HepG2 (cell line): ENCODE measurements around the gene EZH2. TPM values are rescaled to one million over a fixed set of nuclear protein-coding genes. Genes with fewer than 3 reads are reported as not detected.

Experiments used
- ATAC-seq: fragments of 200-7000 bp; cut with Tn5 transposase; 3 replicates; pipeline ENCODE4 v1.9.1; 2020; ENCODE audit warnings: mild to moderate bottlenecking, moderate library complexity
- BruUV-seq: library from RNA; stranded (reverse); fragments of 400-500 nt; replicated peaks from 2 replicates; lab custom pipeline; 2021; lab: Mats Ljungman, UMichigan
- CTCF ChIA-PET: fragments of 300-600 bp; formaldehyde crosslinking; extraction: SDS; loops from one replicate; lab custom pipeline; 2021; ENCODE audit warnings: low total read pairs, inconsistent platforms, low intra/inter-chr PET ratio; lab: Yijun Ruan, JAX
- POLR2A ChIA-PET: fragments of 350-600 bp; sonication (Branson Sonifier 250); formaldehyde crosslinking; loops from one replicate; lab custom pipeline; 2020; ENCODE audit warnings: antibody characterized with exemption, inconsistent platforms; lab: Yijun Ruan, JAX
- DNase-seq: peaks from one replicate; pipeline ENCODE4 v3.0.0-alpha.2; 2015; ENCODE audit warnings: low spot score
- FAIRE-seq: peaks from 3 replicates; lab custom pipeline; 2011; peaks lifted over from hg19 to GRCh38; lab: Jason Lieb, UNC
- H2AFZ ChIP-seq: one replicate; pipeline ENCODE4 v1.6.1; 2011; ENCODE audit warnings: low read length, inconsistent platforms
- H3K27ac ChIP-seq: fragments of 300-600 bp; 3 replicates; pipeline ENCODE4 v1.8.0; 2011; ENCODE audit warnings: mixed run types, mild to moderate bottlenecking, mixed read lengths, low read length, inconsistent platforms; ENCODE audit not compliant: insufficient read depth; ENCODE audit errors: extremely low read length
- H3K27me3 ChIP-seq, 2 experiments: fragments of 200-600 bp in 1 of 2; 2 replicates in 1 of 2; 3 replicates in 1 of 2; pipeline versions ENCODE4 v1.6.0 to v1.8.0; 2011; ENCODE audit warnings: low read length in 2 of 2, mild to moderate bottlenecking in 2 of 2, moderate library complexity in 2 of 2, inconsistent platforms in 1 of 2; ENCODE audit not compliant: insufficient read depth in 2 of 2, control insufficient read depth in 1 of 2
- H3K36me3 ChIP-seq, 2 experiments: fragments of 200-600 bp in 1 of 2; replicated peaks in 1 of 2; 2 replicates in 1 of 2; 3 replicates in 1 of 2; pipeline versions ENCODE4 v1.5.1 to v1.8.0; 2011; ENCODE audit warnings: low read length in 2 of 2, inconsistent platforms in 1 of 2; ENCODE audit not compliant: insufficient read depth in 2 of 2, control insufficient read depth in 1 of 2
- H3K4me1 ChIP-seq: 2 replicates; pipeline ENCODE4 v1.5.1; 2012; ENCODE audit warnings: low read length, inconsistent platforms; ENCODE audit not compliant: insufficient read depth
- H3K4me2 ChIP-seq: 2 replicates; pipeline ENCODE4 v1.6.0; 2011; ENCODE audit warnings: low read depth, low read length, inconsistent platforms
- H3K4me3 ChIP-seq, 3 experiments: fragments of 200-600 bp in 1 of 3; sonication (generic), shearing (Covaris generic) in 1 of 3; replicated peaks in 1 of 3; 2 replicates each; pipeline ENCODE4 v1.5.1; 2011 to 2016; ENCODE audit warnings: low read length in 3 of 3, inconsistent platforms in 2 of 3, low read depth in 2 of 3, mild to moderate bottlenecking in 2 of 3, control low read depth in 1 of 3, mixed read lengths in 1 of 3; ENCODE audit not compliant: insufficient read depth in 1 of 3
- H3K79me2 ChIP-seq: one replicate; pipeline ENCODE4 v1.6.1; 2011; ENCODE audit warnings: low read length, inconsistent platforms; ENCODE audit not compliant: insufficient read depth
- H3K9ac ChIP-seq: 2 replicates; pipeline ENCODE4 v1.6.0; 2011; ENCODE audit warnings: mild to moderate bottlenecking, low read depth, low read length, inconsistent platforms; ENCODE audit not compliant: insufficient read depth
- H3K9me3 ChIP-seq: 2 replicates; pipeline ENCODE4 v1.5.1; 2012; ENCODE audit warnings: mild to moderate bottlenecking, low read length
- H4K20me1 ChIP-seq: 2 replicates; pipeline ENCODE4 v1.6.0; 2011; ENCODE audit warnings: inconsistent platforms, mild to moderate bottlenecking, low read length, moderate library complexity; ENCODE audit not compliant: insufficient read depth
- CBX2 ChIP-seq, 2 experiments: fragments of 200-600 bp in 1 of 2; sonication (generic); formaldehyde crosslinking in 1 of 2; IDR thresholded peaks; 2 replicates each; pipeline versions ENCODE4 v1.7.0 to v1.8.1; 2018 to 2022; ENCODE audit warnings: low read depth in 2 of 2, low read length in 1 of 2, mild to moderate bottlenecking in 1 of 2, missing genetic modification reagents in 1 of 2
- GLI4 ChIP-seq: sonication (generic); formaldehyde crosslinking; IDR thresholded peaks from 2 replicates; pipeline ENCODE4 v1.5.1; 2020; ENCODE audit warnings: missing genetic modification reagents, mild to moderate bottlenecking, moderate library complexity, borderline replicate concordance
- NFE2L1 ChIP-seq: sonication (generic); formaldehyde crosslinking; IDR thresholded peaks from 2 replicates; pipeline ENCODE4 v1.4.0; 2020; ENCODE audit warnings: missing genetic modification reagents, mild to moderate bottlenecking, borderline replicate concordance
- POLR2G ChIP-seq: fragments of 200-400 bp; formaldehyde crosslinking; IDR thresholded peaks from 2 replicates; pipeline ENCODE4 v1.6.1; 2018; ENCODE audit warnings: mild to moderate bottlenecking, low read depth, low read length, moderate library complexity
- RXRB ChIP-seq: IDR thresholded peaks from 2 replicates; pipeline ENCODE4 v1.6.1; 2016; ENCODE audit warnings: borderline replicate concordance, missing genetic modification reagents, missing compliant biosample characterization
- SKI ChIP-seq: fragments of 450-650 bp; IDR thresholded peaks from one replicate; pipeline ENCODE4 v1.6.1; 2018; ENCODE audit warnings: mild to moderate bottlenecking; ENCODE audit not compliant: partially characterized antibody
- TBP ChIP-seq: sonication (generic); formaldehyde crosslinking; IDR thresholded peaks from 2 replicates; pipeline ENCODE4 v1.5.0; 2020; ENCODE audit warnings: missing genetic modification reagents
- XBP1 ChIP-seq: sonication (generic); formaldehyde crosslinking; IDR thresholded peaks from 2 replicates; pipeline ENCODE4 v1.5.0; 2020; ENCODE audit warnings: missing genetic modification reagents
- ZNF749 ChIP-seq: sonication (generic); formaldehyde crosslinking; IDR thresholded peaks from 2 replicates; pipeline ENCODE4 v1.8.0; 2022; ENCODE audit warnings: mild to moderate bottlenecking, missing genetic modification reagents, moderate library complexity, borderline replicate concordance
- WGBS: methylation state at CpG from one replicate; pipeline ENCODE4 v1.1.6; 2017; ENCODE audit warnings: low lambda C conversion rate; 5-methylcytosine and 5-hydroxymethylcytosine counted together
- in situ Hi-C: cut with HindIII; loops from 2 replicates; pipeline ENCODE4 v1.10.0; 2017; ENCODE audit warnings: low pct_unique_long_range_greater_than_20kb; ENCODE audit not compliant: extremely low pct_ligation_motif_present
- intact Hi-C: fragments of 100-400 bp; cut with micrococcal nuclease; formaldehyde crosslinking; loops from one replicate; pipeline ENCODE4 v1.10.0; 2022; ENCODE audit not compliant: unreplicated experiment
- polyA plus RNA-seq, 8 experiments: library from polyadenylated mRNA; depleted of rRNA in 3 of 8; stranded (reverse) in 7 of 8; unstranded in 1 of 8; fragments of >200 nt; fragmentation: Illumina TruSeq in 4 of 8; extraction: Trizol in 4 of 8; gene quantifications; 2 replicates each; pipeline versions ENCODE4 v1.2.1 to v1.2.3, GENCODE V29; 2011 to 2016; ENCODE audit warnings: low read depth in 4 of 8, missing spikeins in 1 of 8, mixed read lengths in 1 of 8; ENCODE audit not compliant: insufficient read depth in 1 of 8
- total RNA-seq, 5 experiments: library from RNA; depleted of rRNA; stranded (reverse); fragments of >200 nt; fragmentation: Illumina TruSeq; extraction: Trizol; gene quantifications; 2 replicates each; pipeline ENCODE4 v1.2.3, GENCODE V29; 2016; ENCODE audit warnings: low read depth in 1 of 5
- TF ChIP-seq, protein P1 (sequence below): sonication (generic); formaldehyde crosslinking; IDR thresholded peaks from 2 replicates; pipeline ENCODE4 v1.8.0; 2022; ENCODE audit warnings: missing genetic modification reagents, mild to moderate bottlenecking, moderate library complexity, borderline replicate concordance
- TF ChIP-seq, protein P2 (sequence below): IDR thresholded peaks from 2 replicates; pipeline ENCODE4 v1.6.1; 2018; ENCODE audit warnings: missing genetic modification reagents, mild to moderate bottlenecking, missing compliant biosample characterization
- TF ChIP-seq, protein P3 (sequence below): sonication (generic); formaldehyde crosslinking; IDR thresholded peaks from 2 replicates; pipeline ENCODE4 v1.5.0; 2020; ENCODE audit warnings: missing genetic modification reagents
- TF ChIP-seq, protein P4 (sequence below): sonication (generic); formaldehyde crosslinking; IDR thresholded peaks from 2 replicates; pipeline ENCODE4 v1.8.0; 2022; ENCODE audit warnings: mild to moderate bottlenecking, missing genetic modification reagents; ENCODE audit not compliant: insufficient replicate concordance
- TF ChIP-seq, protein P5 (sequence below): sonication (generic); formaldehyde crosslinking; IDR thresholded peaks from 2 replicates; pipeline ENCODE4 v1.8.0; 2022; ENCODE audit warnings: missing genetic modification reagents, mild to moderate bottlenecking, inconsistent platforms, borderline replicate concordance

Gene EZH2
- total and polyA plus RNA-seq, 2 of the 13 experiments (the other 11 are each of a cell fraction or from before 2014, with no cell fraction given) = 26.0 to 34.3 TPM

DNA sequence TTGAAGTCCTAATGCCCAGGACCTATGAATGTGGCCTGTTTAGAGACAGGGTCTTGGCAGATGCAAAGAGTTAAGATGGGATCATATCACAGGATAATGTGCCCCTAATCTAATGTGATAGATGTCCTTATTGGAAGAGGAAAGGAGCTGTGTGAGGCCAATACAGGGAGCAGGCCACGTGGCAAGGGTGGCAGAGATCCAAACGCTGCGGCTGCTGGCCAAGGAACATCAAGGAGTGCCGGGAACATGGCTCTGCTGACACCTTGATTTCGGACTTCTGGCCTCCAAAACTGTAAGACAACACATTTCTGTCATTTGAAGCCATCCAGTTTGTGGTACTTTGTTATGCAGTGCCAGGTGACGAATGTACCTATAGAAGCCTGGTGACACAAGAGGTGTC, 37.7 kb upstream of the EZH2 start:
- H4K20me1 ChIP-seq = no peaks in the 10 kb centered on the region
- intact Hi-C loops (no loop called here), in situ Hi-C loops (no loop called here)
- FAIRE-seq (no peak), ATAC-seq (no peak), DNase-seq (no peak)
- no peaks in the 10 kb centered on the region for H3K36me3 ChIP-seq
- ChIA-PET CTCF (no interaction called here), POLR2A (no interaction called here)
- no peak overlapping the region for H3K27ac ChIP-seq
- no peaks in the 10 kb centered on the region for H3K79me2 ChIP-seq
- H3K9me3 ChIP-seq = no peaks in the 10 kb centered on the region
- BruUV-seq = no TSS peak
- no peak overlapping the region for H3K4me2 ChIP-seq
- TF ChIP-seq SKI (no peak), NFE2L1 (CRISPR knock-in tag) (no peak), RXRB (CRISPR knock-in tag) (no peak), CBX2 (IDR thresholded peaks at IDR 0.05; ENCODE audit: low read depth, low read length) (no peak), CBX2 (CRISPR knock-in tag; IDR thresholded peaks at IDR 0.05; ENCODE audit: low read depth) (no peak), POLR2G (no peak), ZNF749 (CRISPR knock-in tag) (no peak), GLI4 (no peak), TBP (CRISPR knock-in tag) (no peak), XBP1 (CRISPR knock-in tag) (no peak)
- TF ChIP-seq, protein P1, sequence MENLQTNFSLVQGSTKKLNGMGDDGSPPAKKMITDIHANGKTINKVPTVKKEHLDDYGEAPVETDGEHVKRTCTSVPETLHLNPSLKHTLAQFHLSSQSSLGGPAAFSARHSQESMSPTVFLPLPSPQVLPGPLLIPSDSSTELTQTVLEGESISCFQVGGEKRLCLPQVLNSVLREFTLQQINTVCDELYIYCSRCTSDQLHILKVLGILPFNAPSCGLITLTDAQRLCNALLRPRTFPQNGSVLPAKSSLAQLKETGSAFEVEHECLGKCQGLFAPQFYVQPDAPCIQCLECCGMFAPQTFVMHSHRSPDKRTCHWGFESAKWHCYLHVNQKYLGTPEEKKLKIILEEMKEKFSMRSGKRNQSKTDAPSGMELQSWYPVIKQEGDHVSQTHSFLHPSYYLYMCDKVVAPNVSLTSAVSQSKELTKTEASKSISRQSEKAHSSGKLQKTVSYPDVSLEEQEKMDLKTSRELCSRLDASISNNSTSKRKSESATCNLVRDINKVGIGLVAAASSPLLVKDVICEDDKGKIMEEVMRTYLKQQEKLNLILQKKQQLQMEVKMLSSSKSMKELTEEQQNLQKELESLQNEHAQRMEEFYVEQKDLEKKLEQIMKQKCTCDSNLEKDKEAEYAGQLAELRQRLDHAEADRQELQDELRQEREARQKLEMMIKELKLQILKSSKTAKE = no peak
- TF ChIP-seq, protein P2, sequence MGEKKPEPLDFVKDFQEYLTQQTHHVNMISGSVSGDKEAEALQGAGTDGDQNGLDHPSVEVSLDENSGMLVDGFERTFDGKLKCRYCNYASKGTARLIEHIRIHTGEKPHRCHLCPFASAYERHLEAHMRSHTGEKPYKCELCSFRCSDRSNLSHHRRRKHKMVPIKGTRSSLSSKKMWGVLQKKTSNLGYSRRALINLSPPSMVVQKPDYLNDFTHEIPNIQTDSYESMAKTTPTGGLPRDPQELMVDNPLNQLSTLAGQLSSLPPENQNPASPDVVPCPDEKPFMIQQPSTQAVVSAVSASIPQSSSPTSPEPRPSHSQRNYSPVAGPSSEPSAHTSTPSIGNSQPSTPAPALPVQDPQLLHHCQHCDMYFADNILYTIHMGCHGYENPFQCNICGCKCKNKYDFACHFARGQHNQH (CRISPR knock-in tag) = no peak
- TF ChIP-seq, protein P3, sequence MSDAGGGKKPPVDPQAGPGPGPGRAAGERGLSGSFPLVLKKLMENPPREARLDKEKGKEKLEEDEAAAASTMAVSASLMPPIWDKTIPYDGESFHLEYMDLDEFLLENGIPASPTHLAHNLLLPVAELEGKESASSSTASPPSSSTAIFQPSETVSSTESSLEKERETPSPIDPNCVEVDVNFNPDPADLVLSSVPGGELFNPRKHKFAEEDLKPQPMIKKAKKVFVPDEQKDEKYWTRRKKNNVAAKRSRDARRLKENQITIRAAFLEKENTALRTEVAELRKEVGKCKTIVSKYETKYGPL (CRISPR knock-in tag) = no peak
- TF ChIP-seq, protein P4, sequence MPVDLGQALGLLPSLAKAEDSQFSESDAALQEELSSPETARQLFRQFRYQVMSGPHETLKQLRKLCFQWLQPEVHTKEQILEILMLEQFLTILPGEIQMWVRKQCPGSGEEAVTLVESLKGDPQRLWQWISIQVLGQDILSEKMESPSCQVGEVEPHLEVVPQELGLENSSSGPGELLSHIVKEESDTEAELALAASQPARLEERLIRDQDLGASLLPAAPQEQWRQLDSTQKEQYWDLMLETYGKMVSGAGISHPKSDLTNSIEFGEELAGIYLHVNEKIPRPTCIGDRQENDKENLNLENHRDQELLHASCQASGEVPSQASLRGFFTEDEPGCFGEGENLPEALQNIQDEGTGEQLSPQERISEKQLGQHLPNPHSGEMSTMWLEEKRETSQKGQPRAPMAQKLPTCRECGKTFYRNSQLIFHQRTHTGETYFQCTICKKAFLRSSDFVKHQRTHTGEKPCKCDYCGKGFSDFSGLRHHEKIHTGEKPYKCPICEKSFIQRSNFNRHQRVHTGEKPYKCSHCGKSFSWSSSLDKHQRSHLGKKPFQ (CRISPR knock-in tag) = no peak
- TF ChIP-seq, protein P5, sequence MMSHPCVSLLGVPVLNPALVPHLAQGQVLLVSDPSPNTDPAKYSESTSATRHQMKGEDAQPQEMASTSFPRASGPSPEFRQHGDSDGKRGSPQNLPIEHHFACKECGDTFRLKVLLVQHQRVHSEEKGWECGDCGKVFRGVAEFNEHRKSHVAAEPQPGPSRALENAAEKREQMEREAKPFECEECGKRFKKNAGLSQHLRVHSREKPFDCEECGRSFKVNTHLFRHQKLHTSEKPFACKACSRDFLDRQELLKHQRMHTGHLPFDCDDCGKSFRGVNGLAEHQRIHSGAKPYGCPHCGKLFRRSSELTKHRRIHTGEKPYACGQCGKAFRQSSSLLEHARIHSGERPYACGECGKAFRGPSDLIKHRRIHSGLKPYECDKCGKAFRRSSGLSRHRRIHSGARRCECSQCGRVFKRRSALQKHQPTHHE (CRISPR knock-in tag) = no peak
- H3K4me3 ChIP-seq = no peak overlapping the region
- no peaks in the 10 kb centered on the region for H3K4me1 ChIP-seq
- H3K27me3 ChIP-seq = peaks cover 0 to 13% of the 10 kb centered on the region in 2 experiments; a peak in 1 of 5 replicates
- no peak overlapping the region for H3K9ac ChIP-seq
- WGBS = 50% methylated on average over 6 of the region's 6 CpGs
- H2AFZ ChIP-seq = no peak overlapping the region
